ENCODE data around the gene APMAP. TPM values are rescaled to one million over a fixed set of nuclear protein-coding genes. Genes with fewer than 3 reads are reported as not detected.

Gene APMAP
- polyA plus RNA-seq, 1 donor = 46.8 TPM

- DNase-seq = peak; percentile 55 to 67
- peaks cover 39% of the 10 kb centered on the region for H3K4me1 ChIP-seq (ENCODE audit: control insufficient read depth, insufficient read depth, low read length)
- no peaks in the 10 kb centered on the region for H3K9me3 ChIP-seq (ENCODE audit: control insufficient read depth, low read depth, low read length)
- H3K27me3 ChIP-seq (ENCODE audit: control insufficient read depth, insufficient read depth, low read length) = no peaks in the 10 kb centered on the region
- H3K27ac ChIP-seq (ENCODE audit: low read length) = no peak overlapping the region
- H3K4me3 ChIP-seq (ENCODE audit: low read length) = no peak overlapping the region
- peaks cover 4% of the 10 kb centered on the region for H3K36me3 ChIP-seq (ENCODE audit: control insufficient read depth, insufficient read depth, low read length)
- WGBS (ENCODE audit: insufficient coverage, low lambda C conversion rate) = no CpG with 5 or more reads among the region's 12 CpGs
Observed at GRCh38 chr20:24998631-24999445, 6.3 kb upstream of the APMAP start.

GRCh38 chr20:24998121-24998520 is 5.6 kb upstream of the APMAP start:
- no peak for DNase-seq
- H3K36me3 ChIP-seq (ENCODE audit: control insufficient read depth, insufficient read depth, low read length) = peaks cover 4% of the 10 kb centered on the region
- no peak overlapping the region for H3K4me3 ChIP-seq (ENCODE audit: low read length)
- no CpG with 5 or more reads among the region's 3 CpGs for WGBS (ENCODE audit: insufficient coverage, low lambda C conversion rate)
- H3K27me3 ChIP-seq (ENCODE audit: control insufficient read depth, insufficient read depth, low read length) = no peaks in the 10 kb centered on the region
- peaks cover 39% of the 10 kb centered on the region for H3K4me1 ChIP-seq (ENCODE audit: control insufficient read depth, insufficient read depth, low read length)
- no peak overlapping the region for H3K27ac ChIP-seq (ENCODE audit: low read length)
- no peaks in the 10 kb centered on the region for H3K9me3 ChIP-seq (ENCODE audit: control insufficient read depth, low read depth, low read length)

- Histone ChIP-seq H3K4me3 (ENCODE audit: low read length) (no peak overlapping the region), H3K9me3 (ENCODE audit: control insufficient read depth, low read depth, low read length) (no peaks in the 10 kb centered on the region), H3K4me1 (ENCODE audit: control insufficient read depth, insufficient read depth, low read length) (peaks cover 39% of the 10 kb centered on the region), H3K27me3 (ENCODE audit: control insufficient read depth, insufficient read depth, low read length) (no peaks in the 10 kb centered on the region), H3K36me3 (ENCODE audit: control insufficient read depth, insufficient read depth, low read length) (no peaks in the 10 kb centered on the region), H3K27ac (ENCODE audit: low read length) (peak overlapping the region; percentile 25)
- peak; percentile 56 to 81 for DNase-seq
- WGBS (ENCODE audit: insufficient coverage, low lambda C conversion rate) = no CpG with 5 or more reads among the region's 9 CpGs
Observed at GRCh38 chr20:24996449-24997377, 4.2 kb upstream of the APMAP start.

- H3K36me3 ChIP-seq (ENCODE audit: control insufficient read depth, insufficient read depth, low read length) = no peaks in the 10 kb centered on the region
- no peak overlapping the region for H3K4me3 ChIP-seq (ENCODE audit: low read length)
- DNase-seq = peak in 1 of 2 donors; percentile 34
- H3K27me3 ChIP-seq (ENCODE audit: control insufficient read depth, insufficient read depth, low read length) = no peaks in the 10 kb centered on the region
- H3K27ac ChIP-seq (ENCODE audit: low read length) = no peak overlapping the region
- 100% methylated on average over 1 of the region's 9 CpGs for WGBS (ENCODE audit: insufficient coverage, low lambda C conversion rate)
- H3K9me3 ChIP-seq (ENCODE audit: control insufficient read depth, low read depth, low read length) = no peaks in the 10 kb centered on the region
- H3K4me1 ChIP-seq (ENCODE audit: control insufficient read depth, insufficient read depth, low read length) = peaks cover 39% of the 10 kb centered on the region
Observed at GRCh38 chr20:24995741-24996448, 3.3 kb upstream of the APMAP start.

GRCh38 chr20:24994470-24995368 is 2.2 kb upstream of the APMAP start:
- Histone ChIP-seq H3K4me3 (ENCODE audit: low read length) (no peak overlapping the region), H3K4me1 (ENCODE audit: control insufficient read depth, insufficient read depth, low read length) (peaks cover 31% of the 10 kb centered on the region), H3K9me3 (ENCODE audit: control insufficient read depth, low read depth, low read length) (no peaks in the 10 kb centered on the region), H3K27me3 (ENCODE audit: control insufficient read depth, insufficient read depth, low read length) (no peaks in the 10 kb centered on the region), H3K27ac (ENCODE audit: low read length) (no peak overlapping the region), H3K36me3 (ENCODE audit: control insufficient read depth, insufficient read depth, low read length) (no peaks in the 10 kb centered on the region)
- WGBS (ENCODE audit: insufficient coverage, low lambda C conversion rate) = 20% methylated on average over 1 of the region's 20 CpGs
- peak; percentile 58 to 63 for DNase-seq

GRCh38 chr20:24994186-24994465 is 1.6 kb upstream of the APMAP start:
- H3K4me3 ChIP-seq (ENCODE audit: low read length) = no peak overlapping the region
- no CpG with 5 or more reads among the region's 1 CpG for WGBS (ENCODE audit: insufficient coverage, low lambda C conversion rate)
- no peak for DNase-seq
- H3K27me3 ChIP-seq (ENCODE audit: control insufficient read depth, insufficient read depth, low read length) = no peaks in the 10 kb centered on the region
- no peaks in the 10 kb centered on the region for H3K9me3 ChIP-seq (ENCODE audit: control insufficient read depth, low read depth, low read length)
- peaks cover 2% of the 10 kb centered on the region for H3K36me3 ChIP-seq (ENCODE audit: control insufficient read depth, insufficient read depth, low read length)
- H3K4me1 ChIP-seq (ENCODE audit: control insufficient read depth, insufficient read depth, low read length) = peaks cover 28% of the 10 kb centered on the region
- H3K27ac ChIP-seq (ENCODE audit: low read length) = no peak overlapping the region

GRCh38 chr20:24993337-24994185 is 1.0 kb upstream of the APMAP start:
- no peaks in the 10 kb centered on the region for H3K27me3 ChIP-seq (ENCODE audit: control insufficient read depth, insufficient read depth, low read length)
- H3K27ac ChIP-seq (ENCODE audit: low read length) = peak overlapping the region; percentile 77
- 80% methylated on average over 3 of the region's 9 CpGs for WGBS (ENCODE audit: insufficient coverage, low lambda C conversion rate)
- no peak overlapping the region for H3K4me3 ChIP-seq (ENCODE audit: low read length)
- H3K36me3 ChIP-seq (ENCODE audit: control insufficient read depth, insufficient read depth, low read length) = peaks cover 6% of the 10 kb centered on the region
- peak in 1 of 2 donors; percentile 31 for DNase-seq
- no peaks in the 10 kb centered on the region for H3K9me3 ChIP-seq (ENCODE audit: control insufficient read depth, low read depth, low read length)
- peaks cover 23% of the 10 kb centered on the region for H3K4me1 ChIP-seq (ENCODE audit: control insufficient read depth, insufficient read depth, low read length)

- Histone ChIP-seq H3K9me3 (ENCODE audit: control insufficient read depth, low read depth, low read length) (no peaks in the 10 kb centered on the region), H3K4me3 (ENCODE audit: low read length) (peak overlapping the region; percentile 88), H3K4me1 (ENCODE audit: control insufficient read depth, insufficient read depth, low read length) (peaks cover 18% of the 10 kb centered on the region), H3K36me3 (ENCODE audit: control insufficient read depth, insufficient read depth, low read length) (peaks cover 6% of the 10 kb centered on the region), H3K27me3 (ENCODE audit: control insufficient read depth, insufficient read depth, low read length) (no peaks in the 10 kb centered on the region), H3K27ac (ENCODE audit: low read length) (peak overlapping the region; percentile 77)
- DNase-seq = no peak
- WGBS (ENCODE audit: insufficient coverage, low lambda C conversion rate) = no CpG with 5 or more reads among the region's 36 CpGs
Observed at GRCh38 chr20:24991897-24992486, 559 bp downstream of the APMAP start.

GRCh38 chr20:24990810-24991252 is 1.7 kb downstream of the APMAP start:
- Histone ChIP-seq H3K9me3 (ENCODE audit: control insufficient read depth, low read depth, low read length) (no peaks in the 10 kb centered on the region), H3K27ac (ENCODE audit: low read length) (no peak overlapping the region), H3K4me3 (ENCODE audit: low read length) (no peak overlapping the region), H3K4me1 (ENCODE audit: control insufficient read depth, insufficient read depth, low read length) (peaks cover 11% of the 10 kb centered on the region), H3K27me3 (ENCODE audit: control insufficient read depth, insufficient read depth, low read length) (no peaks in the 10 kb centered on the region), H3K36me3 (ENCODE audit: control insufficient read depth, insufficient read depth, low read length) (peaks cover 6% of the 10 kb centered on the region)
- WGBS (ENCODE audit: insufficient coverage, low lambda C conversion rate) = 100% methylated on average over 1 of the region's 2 CpGs
- DNase-seq = no peak

Measured in large intestine (tissue), 3 donors.